GM12891 (cell line): ENCODE results near the gene BCR.

Source experiments
- POLR2AphosphoS5 ChIP-seq: IDR thresholded peaks from 2 replicates; pipeline ENCODE4 v1.6.1; 2011; ENCODE audit warnings: low read depth, low read length, control low read depth
- POU2F2 ChIP-seq: IDR thresholded peaks from 2 replicates; pipeline ENCODE4 v1.6.1; 2011; ENCODE audit warnings: low read depth, mild to moderate bottlenecking, control low read depth, low read length, moderate library complexity

DNA sequence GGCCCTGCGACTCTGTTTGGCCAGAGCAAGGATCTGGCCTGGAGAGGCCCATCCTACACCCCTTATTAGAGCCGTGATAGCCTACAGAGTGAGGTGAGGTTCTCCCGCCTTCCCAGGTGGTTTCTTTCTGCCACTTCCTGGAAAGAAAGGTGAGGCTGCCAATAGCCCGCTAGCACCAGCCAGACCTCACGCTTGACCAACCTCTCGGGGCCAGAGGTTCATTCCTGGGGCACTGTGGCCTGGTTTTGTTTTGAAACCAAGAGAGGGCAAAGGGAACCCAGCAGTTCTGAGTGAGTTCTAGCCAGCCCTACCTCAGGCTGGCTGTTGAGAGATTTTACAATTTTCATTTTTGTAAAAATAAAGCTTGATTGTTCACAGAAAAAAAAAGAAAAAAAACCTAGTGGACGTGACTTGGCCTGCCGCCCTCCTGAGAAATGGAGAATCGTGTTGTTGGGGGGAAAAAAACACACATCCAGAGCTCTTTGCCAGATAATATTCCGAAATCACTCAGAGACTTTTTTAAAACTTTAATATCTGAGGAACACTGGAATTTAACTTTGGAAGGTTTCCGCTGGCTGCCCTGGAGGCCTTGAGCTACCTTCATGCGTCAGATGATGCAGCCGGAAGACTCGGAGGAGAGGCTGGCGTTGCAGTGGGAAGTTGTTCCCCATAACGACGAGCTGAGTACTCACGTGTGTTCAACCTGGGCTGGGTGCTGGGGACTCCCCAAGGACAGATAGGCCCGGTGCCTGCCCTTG, 84.5 kb downstream of the BCR start:
- TF ChIP-seq POU2F2 (no peak), POLR2AphosphoS5 (no peak)
